ENCODE results near the gene C5orf63.

GRCh38 chr5:127074466-127074865 is 1.2 kb upstream of the C5orf63 start:
- TF ChIP-seq, protein P1, sequence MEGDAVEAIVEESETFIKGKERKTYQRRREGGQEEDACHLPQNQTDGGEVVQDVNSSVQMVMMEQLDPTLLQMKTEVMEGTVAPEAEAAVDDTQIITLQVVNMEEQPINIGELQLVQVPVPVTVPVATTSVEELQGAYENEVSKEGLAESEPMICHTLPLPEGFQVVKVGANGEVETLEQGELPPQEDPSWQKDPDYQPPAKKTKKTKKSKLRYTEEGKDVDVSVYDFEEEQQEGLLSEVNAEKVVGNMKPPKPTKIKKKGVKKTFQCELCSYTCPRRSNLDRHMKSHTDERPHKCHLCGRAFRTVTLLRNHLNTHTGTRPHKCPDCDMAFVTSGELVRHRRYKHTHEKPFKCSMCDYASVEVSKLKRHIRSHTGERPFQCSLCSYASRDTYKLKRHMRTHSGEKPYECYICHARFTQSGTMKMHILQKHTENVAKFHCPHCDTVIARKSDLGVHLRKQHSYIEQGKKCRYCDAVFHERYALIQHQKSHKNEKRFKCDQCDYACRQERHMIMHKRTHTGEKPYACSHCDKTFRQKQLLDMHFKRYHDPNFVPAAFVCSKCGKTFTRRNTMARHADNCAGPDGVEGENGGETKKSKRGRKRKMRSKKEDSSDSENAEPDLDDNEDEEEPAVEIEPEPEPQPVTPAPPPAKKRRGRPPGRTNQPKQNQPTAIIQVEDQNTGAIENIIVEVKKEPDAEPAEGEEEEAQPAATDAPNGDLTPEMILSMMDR (IDR thresholded peaks at IDR 0.05): no peak
- TF ChIP-seq POLR2A (IDR thresholded peaks at IDR 0.05): no peak
